ENCODE results near the gene ARHGAP33. TPM values are rescaled to one million over a fixed set of nuclear protein-coding genes. Genes with fewer than 3 reads are reported as not detected.
"Not testable (repeated sequence)": the region's sequence is repeated elsewhere in the genome, so short reads cannot be mapped to it uniquely, and the experiment has no call there.

ARHGAP33 gene
- total RNA-seq, 1 donor from 2014 or later = 8.8 TPM

DNA sequence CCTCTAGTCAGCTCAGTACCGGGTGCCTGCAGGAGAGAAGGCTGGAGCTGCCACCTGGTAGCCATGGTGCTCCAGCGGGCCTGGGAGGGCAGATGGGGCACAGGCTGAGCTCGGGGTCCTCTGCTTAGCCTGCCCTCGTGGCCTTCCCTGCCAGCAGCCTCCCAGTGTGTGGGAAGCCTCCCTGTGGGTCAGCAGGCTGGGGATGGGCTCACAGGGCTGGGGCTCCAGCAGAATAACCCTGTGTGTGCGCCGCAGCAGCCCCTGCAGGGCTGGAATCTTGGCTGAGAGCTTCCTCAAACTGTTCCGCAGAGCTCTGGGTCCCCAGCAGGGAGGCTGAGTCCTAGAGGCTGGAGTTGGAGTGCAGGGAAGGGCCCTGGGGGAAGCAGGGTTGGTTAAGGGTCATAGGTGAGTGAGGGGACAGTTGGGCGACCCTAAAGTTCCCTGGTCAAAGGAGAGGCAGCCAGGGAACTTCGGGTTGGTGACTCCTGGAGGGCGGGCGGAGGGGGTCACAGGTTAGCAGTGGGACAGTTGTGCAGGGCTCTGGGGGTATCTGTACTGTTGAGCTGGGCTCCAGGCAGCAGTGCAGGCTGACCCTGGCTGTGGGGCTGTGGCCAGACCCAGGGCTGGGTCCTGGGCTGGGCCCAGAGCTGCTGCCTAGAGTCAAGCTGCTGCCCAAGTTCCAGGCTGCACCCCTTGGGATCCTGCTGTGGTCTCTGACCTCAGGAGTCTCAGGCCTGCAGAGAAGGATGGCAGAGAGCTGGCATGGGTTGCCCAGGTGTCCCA lies 14.0 kb downstream of the ARHGAP33 start:
- intact Hi-C loops (cut with DNase I) = no loop called here
- no peak for DNase-seq (ENCODE audit: low spot score)

DNA sequence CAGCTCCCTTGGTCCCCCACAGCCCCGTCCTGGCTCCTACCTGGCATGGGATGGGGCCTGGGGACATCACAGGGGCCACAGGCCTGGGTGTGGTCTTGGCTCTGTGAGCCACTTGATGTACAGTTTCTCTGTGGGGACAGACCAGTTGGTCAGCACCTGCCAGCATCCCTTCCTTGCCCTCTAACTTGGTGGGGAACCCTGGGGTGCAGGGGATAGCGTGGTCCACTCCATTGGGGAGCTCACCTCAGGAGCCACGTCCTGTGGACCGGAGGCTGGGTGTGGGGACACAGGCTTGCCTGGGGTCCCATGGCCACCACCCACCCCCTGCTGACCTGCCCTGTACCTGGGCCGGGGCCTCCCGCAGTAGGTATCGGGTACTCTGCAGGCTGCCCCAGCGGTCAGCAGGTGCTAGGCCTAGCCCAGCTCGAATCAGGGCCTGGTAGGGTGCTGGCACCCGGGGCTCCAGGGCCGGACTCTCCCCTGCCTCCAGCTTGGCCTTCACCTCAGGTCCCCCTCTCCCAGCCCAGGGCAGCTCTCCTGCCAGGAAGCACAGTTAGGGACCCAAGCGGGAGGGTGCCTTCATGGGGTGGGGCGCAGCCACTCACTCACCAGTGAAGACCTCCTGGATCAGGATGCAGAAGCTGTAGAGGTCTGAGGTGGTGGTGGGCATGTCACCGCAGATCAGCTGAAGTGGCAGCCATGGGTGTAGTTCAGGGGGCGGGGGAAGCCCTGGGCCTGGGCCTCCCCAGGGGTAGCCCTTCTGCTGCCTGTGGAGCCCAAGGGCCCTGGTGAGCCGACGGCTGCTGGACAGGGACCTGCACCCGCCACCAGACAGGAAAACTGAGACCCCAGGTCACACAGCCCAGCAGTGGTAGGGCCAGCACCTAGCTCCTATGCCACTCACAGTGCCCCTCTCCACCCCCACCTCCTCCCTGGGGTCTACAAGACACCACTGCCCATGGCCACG lies 14.9 kb downstream of the ARHGAP33 start:
- DNase-seq (ENCODE audit: low spot score) = no peak
- intact Hi-C loops (cut with DNase I) = no loop called here

DNA sequence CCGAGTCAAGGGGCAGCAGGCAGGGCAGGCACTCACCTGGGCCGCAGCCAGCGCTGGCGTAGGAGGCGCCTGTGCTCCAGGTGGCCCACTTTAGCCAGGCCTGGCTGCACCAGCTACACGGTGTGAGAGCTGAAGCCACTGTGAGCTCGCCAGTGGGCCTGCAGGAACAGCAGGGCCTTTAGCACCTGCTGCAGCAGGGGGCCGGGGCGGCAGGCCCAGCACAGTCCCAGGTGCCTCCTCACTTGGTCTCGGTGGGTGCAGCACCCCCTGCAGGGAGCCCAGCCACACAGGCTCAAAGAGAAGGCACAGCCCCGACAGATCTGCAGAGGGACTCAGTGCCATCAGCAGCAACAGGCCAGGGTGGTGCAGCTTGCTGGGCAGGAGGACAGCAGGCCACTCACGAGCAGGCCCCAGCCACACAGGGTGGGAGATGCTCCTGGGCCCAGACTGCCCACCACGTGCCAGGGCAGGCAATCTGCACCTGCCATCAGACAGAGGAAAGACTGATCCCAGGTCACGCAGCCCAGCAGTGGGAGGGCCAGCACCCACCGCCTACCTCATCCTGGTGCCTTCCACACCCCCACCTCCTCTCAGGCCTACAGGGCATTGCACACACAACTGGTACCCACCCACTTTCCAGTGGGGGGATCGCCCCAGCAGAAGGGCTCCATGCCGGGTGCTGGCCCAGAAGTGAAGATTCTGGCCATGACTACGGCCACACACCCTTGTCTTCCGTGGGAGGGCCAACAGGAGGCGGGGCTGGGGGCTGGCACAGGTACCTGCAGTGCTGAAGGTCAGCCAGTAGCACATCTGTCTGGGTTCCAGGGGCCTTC lies 15.8 kb downstream of the ARHGAP33 start:
- intact Hi-C loops (cut with DNase I) = no loop called here
- DNase-seq (ENCODE audit: low spot score) = no peak

DNA sequence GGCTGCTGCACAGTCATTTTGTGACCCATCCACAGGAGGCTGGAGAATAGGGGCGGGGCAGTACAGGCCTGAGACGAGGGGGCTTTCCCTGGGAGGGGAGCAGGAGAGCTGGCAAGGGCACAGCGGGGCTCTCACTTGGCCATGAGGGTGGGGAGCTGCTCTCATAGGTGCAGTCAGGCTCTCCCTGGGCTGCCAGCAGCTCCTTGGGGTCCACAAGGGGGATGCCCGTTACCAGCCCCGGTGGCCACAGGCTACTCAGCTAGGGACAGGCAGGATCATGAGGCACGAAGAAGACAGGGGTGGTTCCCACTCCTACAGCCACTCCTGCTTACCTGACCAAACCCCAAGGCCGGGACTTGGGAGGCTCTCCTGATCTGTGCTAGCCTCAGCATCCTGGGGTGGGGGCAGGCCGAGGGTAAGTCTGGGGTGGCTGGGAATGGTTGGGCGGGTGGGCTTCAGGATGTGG lies 16.5 kb downstream of the ARHGAP33 start:
- intact Hi-C loops (cut with DNase I) = no loop called here
- DNase-seq (ENCODE audit: low spot score) = no peak

DNA sequence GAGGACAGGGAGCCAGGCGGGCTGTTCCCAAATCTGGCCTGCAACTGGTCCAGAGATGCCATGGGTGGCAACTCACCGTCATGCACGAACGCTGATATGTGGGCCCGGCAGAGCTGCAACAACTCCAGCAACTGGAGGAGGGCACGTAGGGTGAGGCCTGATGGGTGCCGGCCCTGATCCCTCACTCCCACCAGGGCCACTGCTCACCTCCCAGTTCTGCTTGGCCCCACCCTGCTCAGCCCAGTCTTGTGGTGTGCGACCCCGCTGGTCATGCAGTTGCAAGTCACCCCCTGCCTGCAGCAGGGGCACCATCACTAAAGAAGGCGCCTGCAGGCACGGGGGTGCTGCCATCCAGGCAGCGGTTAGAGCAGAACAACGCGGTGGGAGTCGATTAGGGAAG lies 16.9 kb downstream of the ARHGAP33 start:
- intact Hi-C loops (cut with DNase I) = no loop called here
- no peak for DNase-seq (ENCODE audit: low spot score)

DNA sequence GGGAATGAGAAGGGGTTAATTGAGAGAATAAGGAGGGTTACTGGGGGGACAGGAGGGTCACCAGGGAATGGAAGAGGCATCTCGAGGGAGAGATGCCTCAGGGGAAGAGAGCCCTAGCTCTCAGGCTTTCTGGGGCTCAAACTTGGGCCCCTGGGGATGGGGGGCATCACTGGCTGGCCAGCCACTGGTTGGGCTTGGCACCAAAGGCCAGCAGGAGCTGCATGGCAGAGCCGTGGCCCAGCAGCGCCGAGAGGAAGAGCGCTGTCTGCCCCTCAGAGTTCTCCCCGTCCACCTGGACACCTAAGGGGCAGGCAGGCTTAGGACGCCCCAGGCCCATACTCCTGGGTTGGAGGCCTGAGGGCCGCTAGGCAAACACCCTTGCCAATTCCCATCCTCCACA lies 17.5 kb downstream of the ARHGAP33 start:
- intact Hi-C loops (cut with DNase I) = no loop called here
- no peak for DNase-seq (ENCODE audit: low spot score)

DNA sequence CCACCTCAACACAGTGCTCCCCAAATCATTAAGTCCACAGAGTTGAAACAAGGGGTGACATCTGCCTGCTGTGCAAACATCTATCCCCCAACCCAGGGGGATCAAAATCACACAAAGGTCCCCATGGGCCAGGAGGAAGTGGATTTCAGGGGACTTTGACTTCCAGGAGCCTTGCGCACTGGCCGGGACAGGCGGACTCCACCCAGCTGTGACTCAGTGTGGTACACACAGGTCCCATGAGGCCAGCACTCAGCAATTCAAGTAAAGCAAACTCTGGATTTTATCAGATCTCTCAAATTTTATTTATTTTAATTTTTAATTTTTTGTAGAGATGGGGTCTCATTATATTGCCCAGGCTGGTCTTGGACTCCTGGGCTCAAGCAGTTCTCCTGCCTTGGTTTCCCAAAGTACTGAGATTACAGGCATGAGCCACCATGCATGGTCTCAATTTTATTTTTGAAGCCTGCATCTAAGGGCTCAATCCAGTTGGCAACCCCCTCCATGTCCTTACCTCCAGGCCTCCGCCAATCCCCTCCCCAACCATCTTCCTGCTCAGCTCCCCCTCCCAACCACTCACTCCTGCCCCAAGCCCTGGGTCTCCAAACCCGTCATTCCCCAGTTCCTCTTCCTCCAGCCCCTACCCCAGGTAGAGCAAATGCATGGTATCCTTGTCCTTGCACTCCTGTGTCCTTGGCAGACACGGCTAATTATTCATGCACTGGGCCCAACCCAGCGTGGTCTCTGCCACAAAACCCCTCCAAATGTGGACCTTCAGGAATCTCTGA lies 18.2 kb downstream of the ARHGAP33 start:
- DNase-seq (ENCODE audit: low spot score) = no peak
- intact Hi-C loops (cut with DNase I) = no loop called here

DNA sequence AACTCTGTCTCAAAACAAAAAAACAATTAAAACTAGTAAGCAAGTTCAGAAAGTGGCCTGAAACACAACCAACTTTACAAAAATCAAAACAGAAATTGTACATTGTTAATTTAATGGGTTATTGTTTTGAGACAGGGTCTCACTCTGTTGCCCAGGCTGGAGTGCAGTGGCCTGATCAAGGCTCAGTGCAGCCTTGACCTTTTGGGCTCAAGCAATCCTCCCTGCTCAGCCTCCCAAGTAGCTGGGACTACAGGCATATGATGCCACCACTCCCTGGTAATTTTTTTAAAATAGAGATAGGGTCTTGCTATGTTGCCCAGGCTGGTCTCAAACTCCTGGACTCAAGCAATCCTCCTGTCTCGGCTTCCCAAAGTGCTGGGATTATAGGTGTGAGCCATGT lies 20.2 kb downstream of the ARHGAP33 start:
- intact Hi-C loops (cut with DNase I); DNase-seq (ENCODE audit: low spot score): not testable (repeated sequence)

DNA sequence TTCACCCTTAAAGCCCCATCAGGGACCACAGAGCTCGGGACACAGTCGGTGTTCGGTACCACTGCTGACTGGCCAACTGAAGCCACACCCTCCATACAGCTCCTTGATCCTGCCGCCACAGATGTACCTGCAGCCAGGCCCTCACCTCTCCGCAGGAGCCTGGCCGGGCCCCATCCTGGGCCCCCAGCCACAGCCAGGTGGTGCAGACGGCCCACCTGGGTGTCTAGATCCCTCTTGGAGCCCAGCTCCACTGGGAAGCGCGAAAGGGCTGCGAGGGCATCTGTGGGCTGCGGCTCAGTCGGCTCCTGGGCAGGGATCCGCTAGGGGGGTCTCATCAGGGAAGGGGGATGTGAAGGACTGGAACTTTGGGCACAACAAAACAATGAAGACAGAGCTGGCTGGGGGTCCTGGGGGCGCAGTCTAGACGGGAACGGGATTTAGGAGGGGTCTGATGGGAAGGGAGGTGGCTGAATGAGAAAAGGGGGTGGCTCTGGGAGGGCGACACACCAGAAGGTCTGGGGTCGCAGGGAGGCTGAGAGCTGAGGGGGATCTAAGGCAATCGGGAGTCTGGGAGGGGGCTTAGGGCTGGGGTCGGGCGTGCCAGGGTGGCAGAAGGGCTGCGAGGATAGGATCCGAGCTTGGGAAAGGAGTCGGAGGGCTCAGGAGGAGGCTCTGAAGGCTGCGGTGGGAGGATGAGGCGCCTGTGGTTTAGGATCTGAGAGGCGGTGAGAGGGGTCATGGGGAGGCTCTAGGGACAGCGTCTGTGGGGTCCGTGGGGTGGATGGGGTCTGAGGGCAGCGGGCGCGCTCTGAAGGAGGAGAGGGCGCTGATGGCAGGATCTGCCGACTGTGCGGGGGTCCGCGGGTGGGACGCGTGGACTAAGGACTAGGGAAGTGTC lies 21.5 kb downstream of the ARHGAP33 start:
- intact Hi-C loops (cut with DNase I) = no loop called here
- DNase-seq (ENCODE audit: low spot score) = no peak

DNA sequence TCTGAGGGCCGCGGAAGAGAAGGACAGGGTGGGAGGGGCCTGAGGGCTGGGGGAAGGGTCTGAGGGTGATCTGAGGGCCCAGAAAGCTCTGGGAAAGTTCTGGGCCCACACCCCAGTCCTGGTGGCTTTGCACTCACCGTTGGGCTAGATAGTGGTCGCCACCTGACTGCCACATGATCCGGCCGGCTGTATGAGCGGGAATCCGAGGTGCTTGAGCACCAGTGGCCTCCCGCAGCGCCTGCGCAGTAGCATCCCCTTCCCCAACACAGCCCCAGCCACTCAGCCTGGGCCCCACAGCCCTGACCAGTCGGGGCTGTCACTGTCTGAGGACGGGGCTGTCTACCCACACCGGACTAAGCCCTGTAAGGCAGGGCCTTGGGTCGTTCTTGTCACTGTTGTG lies 22.3 kb downstream of the ARHGAP33 start:
- intact Hi-C loops (cut with DNase I) = no loop called here
- no peak for DNase-seq (ENCODE audit: low spot score)

DNA sequence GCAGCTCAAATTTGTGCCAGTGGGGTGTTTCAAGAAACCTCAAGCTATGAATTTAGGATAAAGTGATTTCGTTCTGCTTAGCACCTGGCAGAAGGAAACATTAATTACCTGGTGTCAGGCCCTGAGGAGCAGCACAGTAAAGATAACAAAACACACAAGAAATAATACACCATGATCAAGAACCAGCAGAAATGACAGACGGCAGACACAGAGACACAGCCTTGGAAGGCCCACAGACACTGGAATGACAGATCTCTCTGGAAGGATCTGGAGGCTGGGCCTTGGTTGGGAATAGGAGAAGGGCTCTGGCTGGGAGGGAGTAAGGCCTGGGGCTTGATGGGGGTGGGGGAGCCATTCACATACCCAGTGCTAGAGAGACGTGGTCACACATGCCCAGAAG lies 26.5 kb downstream of the ARHGAP33 start:
- no peak for DNase-seq (ENCODE audit: low spot score)
- intact Hi-C loops (cut with DNase I) = no loop called here

DNA sequence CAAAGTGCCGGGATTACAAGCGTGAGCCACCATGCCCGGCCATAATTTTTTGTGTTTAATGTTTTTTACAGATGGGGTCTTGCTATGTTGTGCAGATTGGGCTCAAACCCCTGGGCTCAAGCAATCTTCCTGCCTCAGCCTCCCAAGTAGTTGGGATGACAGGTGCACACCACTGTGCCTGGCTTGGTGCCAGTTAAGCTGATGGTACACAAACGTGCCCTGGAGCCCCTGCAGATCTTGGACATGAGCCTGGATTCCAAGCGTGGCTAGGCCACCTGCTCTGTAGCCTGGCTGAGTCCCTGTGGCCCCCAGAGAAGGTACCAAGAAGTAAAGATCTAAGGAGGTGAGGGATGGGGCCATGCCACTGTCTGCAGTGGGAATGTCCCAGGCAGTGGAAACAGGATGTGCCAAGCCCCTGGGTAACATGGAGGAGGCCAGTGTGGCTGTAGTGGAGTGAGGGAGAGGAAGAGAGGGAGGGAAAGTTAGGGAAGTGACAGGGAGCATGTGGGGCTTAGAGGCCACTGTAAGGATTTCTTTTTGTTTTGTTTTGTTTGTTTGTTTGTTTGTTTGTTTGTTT lies 30.2 kb downstream of the ARHGAP33 start:
- DNase-seq (ENCODE audit: low spot score) = no peak
- intact Hi-C loops (cut with DNase I) = no loop called here

DNA sequence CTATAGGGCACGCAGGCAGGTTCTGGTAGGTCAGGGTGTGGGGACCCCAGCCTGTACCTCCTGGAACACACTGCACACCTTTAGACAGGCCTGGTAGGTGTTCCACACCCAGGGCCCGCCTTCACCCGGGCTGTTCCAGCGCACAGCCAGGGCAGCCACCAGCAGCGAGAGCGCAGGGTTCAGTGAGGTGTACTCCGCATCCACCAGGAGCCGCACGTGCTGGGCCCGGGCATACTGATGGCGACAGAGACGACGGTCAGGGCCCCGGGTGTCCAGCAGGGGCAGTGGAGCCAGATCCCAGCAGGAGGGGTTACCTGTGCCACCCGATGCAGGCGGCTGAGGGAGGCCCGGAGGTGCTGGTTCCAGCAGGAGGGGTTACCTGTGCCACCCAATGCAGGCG lies 31.2 kb downstream of the ARHGAP33 start:
- no peak for DNase-seq (ENCODE audit: low spot score)
- intact Hi-C loops (cut with DNase I) = no loop called here

DNA sequence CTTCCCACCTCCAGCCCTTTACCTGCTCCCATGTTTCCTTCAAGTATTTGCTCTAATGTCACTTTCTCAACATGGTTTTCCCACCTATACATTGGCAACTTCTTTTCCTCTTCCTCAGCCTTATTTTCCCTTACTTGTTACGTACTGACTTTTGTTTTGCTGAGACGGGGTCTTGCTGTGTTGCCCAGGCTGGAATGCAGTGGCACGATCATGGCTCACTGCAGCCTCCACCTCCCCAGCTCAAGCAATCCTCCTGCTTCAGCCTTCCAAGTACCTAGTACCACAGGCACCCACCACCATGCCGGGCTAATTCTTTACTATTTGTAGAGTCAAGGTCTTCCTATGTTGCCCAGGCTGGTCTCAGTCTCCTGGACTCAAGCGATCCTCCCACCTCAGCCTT lies 32.3 kb downstream of the ARHGAP33 start:
- DNase-seq (ENCODE audit: low spot score) = no peak
- intact Hi-C loops (cut with DNase I) = no loop called here

DNA sequence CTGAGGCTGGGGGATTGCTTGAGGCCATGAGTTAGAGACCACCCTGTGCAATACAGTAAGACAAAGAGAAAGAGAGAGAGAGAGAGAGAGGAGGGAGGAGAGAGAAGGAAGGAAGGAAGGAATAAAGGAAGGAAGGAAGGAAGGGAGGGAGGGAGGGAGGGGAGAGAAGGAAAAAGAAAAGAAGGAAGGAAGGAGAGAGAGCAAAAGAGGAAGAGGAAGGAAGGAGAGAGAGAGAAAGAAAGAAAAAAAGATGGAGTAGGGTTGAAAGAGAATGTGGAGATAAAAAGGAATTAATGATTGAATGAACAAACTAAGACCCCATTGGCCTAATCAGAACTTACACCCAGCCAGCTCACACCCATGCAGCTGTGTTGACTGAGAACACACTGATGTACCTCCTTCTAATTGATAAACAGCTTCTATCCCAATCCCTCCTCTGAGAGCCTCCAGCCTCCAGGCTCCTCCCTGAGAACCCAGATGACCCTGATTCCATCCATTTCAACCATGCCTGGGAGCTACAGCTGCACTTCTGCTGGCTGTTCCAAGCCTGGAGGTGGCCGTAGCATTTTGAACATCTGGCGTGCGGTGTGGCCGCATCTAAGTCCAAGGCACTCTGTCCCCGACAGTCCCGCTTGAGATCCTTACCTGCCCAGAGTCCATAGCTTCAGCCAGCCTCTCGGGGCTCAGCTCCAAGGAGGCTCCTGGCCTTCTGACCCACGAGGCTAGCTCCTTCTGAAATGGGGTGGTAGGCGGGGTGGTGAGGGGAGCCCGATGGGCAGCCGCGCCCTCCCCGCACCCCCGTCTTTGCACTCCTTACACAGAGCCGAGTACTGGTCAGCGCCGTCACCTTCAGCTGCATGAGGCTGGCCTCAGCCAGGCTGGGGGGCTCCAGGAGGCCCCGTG lies 36.2 kb downstream of the ARHGAP33 start:
- intact Hi-C loops (cut with DNase I) = no loop called here
- no peak for DNase-seq (ENCODE audit: low spot score)

DNA sequence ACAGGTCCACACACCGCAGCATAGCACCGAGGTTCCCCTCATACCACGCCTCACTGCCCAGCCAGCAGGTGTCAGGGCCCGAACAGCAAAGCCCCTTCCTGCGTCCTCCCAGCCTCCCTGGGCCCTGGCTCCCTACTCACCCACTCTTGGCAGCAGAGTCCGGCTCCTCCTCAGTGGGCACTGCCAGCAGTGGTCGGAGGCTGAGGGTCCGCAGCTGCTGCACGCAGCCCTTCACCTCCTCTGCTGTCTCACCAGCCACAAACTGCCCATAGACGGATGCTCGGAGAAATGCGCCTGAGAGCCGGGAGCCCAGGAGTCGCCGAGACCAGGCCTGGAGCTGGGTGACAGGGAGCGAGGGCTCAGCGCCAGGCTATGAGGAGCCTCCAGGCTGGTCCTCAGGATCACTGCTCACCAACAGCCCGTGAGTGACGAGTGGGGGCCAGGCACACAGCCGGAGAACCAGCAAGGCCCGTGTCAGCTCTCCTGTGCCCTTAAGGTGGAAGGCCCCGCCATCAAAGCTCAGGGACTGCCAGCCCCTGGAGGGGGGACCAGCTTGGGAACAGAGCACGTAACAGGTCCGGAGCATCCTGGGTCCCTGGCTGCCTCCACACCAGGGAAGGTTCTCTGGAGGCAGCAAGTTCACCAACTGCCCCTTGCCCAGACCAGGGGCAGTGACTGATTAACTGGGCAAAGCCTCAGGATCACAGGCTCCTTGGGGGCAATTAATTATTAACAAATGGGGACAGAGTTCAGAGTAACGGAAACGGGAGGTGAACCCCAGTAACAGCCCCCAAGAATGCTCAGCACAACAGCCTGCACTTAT lies 37.1 kb downstream of the ARHGAP33 start, which contains the start of gene PRODH2:
PRODH2 (minus strand) TSS at position 626 of the 823 bp plus-strand sequence; CDS start at position 586, 40 bp downstream.
- intact Hi-C loops (cut with DNase I) = no loop called here
- no peak for DNase-seq (ENCODE audit: low spot score)
